Esophagus muscularis mucosa (tissue), 4 donors: Measurements from ENCODE around the gene ASIC2.

Experiments
- EP300 ChIP-seq: sonication (generic); formaldehyde crosslinking; IDR thresholded peaks from one replicate; pipeline ENCODE4 v1.6.1; 2017; ENCODE audit warnings: antibody characterized with exemption
- POLR2AphosphoS5 ChIP-seq, 2 donors: sonication (generic); formaldehyde crosslinking; IDR thresholded peaks; one replicate each; pipeline ENCODE4 v1.6.1; 2017; ENCODE audit warnings: antibody characterized with exemption in 2 of 2
- TF ChIP-seq, protein P1 (sequence below), 3 experiments: fragments of 200-600 bp in 2 of 3; fragments of 450-650 bp in 1 of 3; sonication (generic) in 2 of 3; IDR thresholded peaks; one replicate each; pipeline ENCODE4 v1.5.1; 2017 to 2019; ENCODE audit warnings: antibody characterized with exemption in 3 of 3, mild to moderate bottlenecking in 2 of 3, moderate library complexity in 1 of 3

DNA sequence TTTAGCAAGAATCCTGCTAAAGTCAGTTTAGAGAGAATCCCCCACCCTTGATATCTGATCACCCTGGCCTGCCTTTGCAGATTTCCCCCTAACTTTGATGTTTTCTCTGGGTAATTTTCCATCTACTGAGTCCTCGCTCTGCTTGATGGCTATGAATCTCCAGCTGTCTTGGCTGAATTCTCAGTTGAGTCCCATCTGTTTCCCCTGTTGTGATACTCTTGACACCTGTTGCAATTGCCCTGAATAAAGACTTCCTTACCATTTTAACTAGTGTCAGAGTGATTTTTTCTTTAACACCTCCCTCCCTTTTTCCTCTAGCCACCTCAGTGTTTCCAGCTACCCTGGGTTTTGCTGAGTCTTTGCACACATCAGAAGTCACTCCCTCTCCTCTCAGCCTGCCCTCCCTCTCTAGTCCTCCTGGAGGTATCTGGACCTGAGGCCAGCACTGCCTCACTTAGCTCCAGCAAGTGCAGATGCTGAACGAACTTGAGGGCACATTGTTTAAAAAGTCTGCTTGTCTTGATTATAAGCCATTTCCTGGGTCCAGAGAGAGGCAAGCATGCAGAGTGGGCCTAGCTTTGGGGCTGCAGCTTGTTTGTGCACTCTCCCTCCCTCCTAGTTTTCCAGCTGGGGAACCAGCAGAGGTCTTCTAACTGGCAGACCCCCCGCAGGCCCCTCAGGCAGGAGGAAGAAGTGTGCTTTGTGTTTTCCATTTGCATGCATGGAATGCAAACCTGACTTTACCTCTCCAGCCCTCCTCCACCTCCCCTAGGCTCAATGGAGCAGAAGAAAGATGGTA lies 268.2 kb downstream of the ASIC2 start:
- TF ChIP-seq, protein P1, sequence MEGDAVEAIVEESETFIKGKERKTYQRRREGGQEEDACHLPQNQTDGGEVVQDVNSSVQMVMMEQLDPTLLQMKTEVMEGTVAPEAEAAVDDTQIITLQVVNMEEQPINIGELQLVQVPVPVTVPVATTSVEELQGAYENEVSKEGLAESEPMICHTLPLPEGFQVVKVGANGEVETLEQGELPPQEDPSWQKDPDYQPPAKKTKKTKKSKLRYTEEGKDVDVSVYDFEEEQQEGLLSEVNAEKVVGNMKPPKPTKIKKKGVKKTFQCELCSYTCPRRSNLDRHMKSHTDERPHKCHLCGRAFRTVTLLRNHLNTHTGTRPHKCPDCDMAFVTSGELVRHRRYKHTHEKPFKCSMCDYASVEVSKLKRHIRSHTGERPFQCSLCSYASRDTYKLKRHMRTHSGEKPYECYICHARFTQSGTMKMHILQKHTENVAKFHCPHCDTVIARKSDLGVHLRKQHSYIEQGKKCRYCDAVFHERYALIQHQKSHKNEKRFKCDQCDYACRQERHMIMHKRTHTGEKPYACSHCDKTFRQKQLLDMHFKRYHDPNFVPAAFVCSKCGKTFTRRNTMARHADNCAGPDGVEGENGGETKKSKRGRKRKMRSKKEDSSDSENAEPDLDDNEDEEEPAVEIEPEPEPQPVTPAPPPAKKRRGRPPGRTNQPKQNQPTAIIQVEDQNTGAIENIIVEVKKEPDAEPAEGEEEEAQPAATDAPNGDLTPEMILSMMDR (IDR thresholded peaks at IDR 0.05): no peak
- no peak for TF ChIP-seq POLR2AphosphoS5 (IDR thresholded peaks at IDR 0.05)
- TF ChIP-seq EP300: no peak
